ENCODE measurements around the gene RUVBL2.

RUVBL2 gene

GRCh38 chr19:48964205-48965039, 29.3 kb upstream of the RUVBL2 start:
- no peak for DNase-seq (ENCODE audit: low spot score)

DNA sequence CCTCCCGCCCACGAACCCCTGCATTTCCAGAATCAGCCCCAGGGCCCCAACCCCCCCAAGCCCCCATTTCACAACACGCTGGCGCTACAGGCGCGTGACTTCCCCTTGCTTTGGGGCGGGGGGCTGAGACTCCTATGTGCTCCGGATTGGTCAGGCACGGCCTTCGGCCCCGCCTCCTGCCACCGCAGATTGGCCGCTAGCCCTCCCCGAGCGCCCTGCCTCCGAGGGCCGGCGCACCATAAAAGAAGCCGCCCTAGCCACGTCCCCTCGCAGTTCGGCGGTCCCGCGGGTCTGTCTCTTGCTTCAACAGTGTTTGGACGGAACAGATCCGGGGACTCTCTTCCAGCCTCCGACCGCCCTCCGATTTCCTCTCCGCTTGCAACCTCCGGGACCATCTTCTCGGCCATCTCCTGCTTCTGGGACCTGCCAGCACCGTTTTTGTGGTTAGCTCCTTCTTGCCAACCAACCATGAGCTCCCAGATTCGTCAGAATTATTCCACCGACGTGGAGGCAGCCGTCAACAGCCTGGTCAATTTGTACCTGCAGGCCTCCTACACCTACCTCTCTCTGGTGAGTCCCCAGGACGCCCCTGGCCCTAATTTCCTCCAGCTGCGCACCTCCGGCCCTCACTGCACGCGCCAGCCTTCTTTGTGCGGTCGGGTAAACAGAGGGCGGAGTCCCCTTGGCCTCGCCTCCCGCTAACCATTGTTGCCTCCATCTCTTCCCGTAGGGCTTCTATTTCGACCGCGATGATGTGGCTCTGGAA, 28.5 kb upstream of the RUVBL2 start, which contains the start of gene FTL:
Gene FTL (plus strand): TSS at position 270 of the 766 bp plus-strand sequence. CDS start 199 bp downstream, at position 469.
- DNase-seq (ENCODE audit: low spot score), result peak; percentile 97

GRCh38 chr19:48965806-48966540, 27.7 kb upstream of the RUVBL2 start:
- no peak for DNase-seq (ENCODE audit: low spot score)

DNA sequence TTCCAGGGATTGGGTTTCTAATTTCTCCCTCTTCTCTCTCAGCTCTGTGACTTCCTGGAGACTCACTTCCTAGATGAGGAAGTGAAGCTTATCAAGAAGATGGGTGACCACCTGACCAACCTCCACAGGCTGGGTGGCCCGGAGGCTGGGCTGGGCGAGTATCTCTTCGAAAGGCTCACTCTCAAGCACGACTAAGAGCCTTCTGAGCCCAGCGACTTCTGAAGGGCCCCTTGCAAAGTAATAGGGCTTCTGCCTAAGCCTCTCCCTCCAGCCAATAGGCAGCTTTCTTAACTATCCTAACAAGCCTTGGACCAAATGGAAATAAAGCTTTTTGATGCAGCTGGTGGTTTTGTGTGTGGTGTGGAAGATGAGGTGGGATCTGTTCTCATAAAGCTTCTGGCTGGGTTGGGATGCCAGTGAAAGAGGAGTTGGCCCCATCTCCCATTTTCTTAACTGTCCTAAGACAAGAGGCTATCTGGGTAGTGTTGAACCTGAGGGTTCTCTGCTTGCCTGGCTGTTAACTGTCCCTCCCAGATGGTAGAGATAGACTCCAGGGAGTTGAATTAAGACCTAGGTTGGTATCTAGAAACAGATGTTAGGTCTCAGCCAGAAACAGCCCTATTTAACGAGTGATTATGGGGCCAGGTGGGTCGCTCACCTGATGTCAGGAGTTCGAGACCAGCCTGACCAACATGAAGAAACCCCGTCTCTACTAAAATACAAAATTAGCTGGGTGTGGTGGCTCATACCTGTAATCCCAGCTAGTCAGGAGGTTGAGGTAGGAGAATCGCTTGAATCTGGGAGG, 26.9 kb upstream of the RUVBL2 start:
- DNase-seq (ENCODE audit: low spot score), result no peak

GRCh38 chr19:48967346-48968178, 26.1 kb upstream of the RUVBL2 start:
- no peak for DNase-seq (ENCODE audit: low spot score)

DNA sequence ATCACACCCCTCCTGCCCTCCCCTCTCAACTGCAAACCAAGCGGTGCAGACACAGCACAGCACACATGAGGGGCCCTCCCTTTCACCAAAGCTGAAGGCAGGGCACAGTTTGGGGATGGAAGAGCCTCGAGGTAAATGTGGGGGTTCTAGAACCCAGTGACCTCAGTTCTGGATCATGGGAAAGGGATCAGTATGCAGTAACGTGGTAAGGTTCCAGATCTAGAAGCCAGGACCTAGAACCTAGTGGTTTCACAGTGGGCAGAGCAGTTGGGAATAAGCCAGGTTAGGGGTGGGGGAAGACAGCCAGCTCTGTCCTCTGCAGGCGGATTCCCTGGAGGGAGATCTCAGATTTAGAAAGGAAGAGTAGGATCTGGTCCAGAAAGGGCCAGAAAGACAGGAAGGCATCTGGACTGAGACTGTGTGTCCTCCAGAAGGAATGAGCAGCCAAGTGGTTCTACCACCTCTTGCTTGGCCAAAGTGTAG, 25.5 kb upstream of the RUVBL2 start:
- DNase-seq (ENCODE audit: low spot score), result no peak

- DNase-seq (ENCODE audit: low spot score), result no peak
Measured at GRCh38 chr19:48968813-48969218, 24.9 kb upstream of the RUVBL2 start.

- no peak for DNase-seq (ENCODE audit: low spot score)
Measured at GRCh38 chr19:48969276-48970138, 24.2 kb upstream of the RUVBL2 start.

- no peak for DNase-seq (ENCODE audit: low spot score)
Measured at GRCh38 chr19:48970139-48970766, 23.4 kb upstream of the RUVBL2 start.

GRCh38 chr19:48970923-48971395, 22.7 kb upstream of the RUVBL2 start:
- DNase-seq (ENCODE audit: low spot score), result peak; percentile 88

GRCh38 chr19:48975947-48976847, 17.5 kb upstream of the RUVBL2 start:
- no peak for DNase-seq (ENCODE audit: low spot score)

- DNase-seq (ENCODE audit: low spot score), result no peak
Measured at GRCh38 chr19:48977061-48977460, 16.6 kb upstream of the RUVBL2 start.

DNA sequence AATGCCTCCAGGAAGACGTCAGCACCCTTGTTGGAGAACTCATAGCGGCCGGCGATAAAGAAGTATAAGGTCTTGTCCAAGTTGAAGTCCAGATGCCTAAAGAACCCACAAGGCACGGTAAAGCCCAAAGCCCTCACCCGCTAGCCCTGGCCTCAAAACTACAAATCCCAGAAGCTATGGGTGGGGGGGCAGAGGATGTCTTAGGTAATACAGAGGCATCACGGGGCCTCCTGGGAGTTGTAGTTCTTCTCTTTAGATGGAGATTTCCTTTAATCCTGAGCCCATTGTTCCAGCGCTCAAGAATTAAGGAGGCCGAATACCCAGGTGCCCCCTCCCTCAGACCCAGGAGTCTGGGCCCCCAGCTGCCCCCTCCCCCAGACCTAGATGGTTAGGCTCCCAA, 11.4 kb upstream of the RUVBL2 start:
- DNase-seq (ENCODE audit: low spot score), result no peak

GRCh38 chr19:48985711-48986110, 8.0 kb upstream of the RUVBL2 start:
- DNase-seq (ENCODE audit: low spot score), result no peak

- DNase-seq (ENCODE audit: low spot score), result no peak
Measured at GRCh38 chr19:48986211-48986610, 7.5 kb upstream of the RUVBL2 start.

DNA sequence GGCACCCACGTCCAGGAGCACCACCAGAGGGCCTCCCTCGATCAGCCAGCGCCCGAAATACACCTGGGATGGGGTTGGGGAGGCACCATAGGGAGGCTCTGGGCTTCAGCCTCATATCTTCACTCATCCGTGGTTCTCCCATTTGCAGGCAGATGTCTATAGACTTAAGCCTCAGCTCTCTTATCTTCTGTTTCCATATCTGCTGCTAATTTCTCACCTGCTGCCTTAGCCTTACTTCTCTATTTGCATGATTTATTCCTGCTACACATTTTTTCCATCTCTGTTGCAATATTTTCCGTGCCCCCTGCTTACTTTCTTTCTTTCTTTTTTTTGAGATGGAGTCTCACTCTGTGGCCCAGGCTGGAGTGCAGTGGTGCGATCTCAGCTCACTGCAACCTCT, 6.4 kb upstream of the RUVBL2 start:
- no peak for DNase-seq (ENCODE audit: low spot score)

DNA sequence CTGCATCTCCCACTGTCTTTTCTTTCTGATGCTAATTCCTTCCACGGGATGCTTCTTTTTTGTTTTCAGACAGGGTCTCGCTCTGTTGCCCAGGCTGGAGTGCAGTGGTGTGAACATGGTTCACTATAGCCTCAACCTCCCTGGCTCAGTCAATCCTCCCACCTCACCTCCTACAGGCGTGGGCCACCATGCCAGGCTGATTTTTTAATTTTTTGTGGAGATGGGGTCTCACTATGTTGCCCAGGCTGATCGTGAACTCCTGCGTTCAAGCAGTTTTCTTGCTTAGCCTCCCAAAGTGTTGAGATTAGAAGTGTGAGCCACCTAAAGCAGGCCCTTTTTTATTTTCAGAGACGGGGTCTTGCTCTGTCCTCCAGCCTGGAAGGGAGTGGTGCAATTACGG, 5.4 kb upstream of the RUVBL2 start:
- DNase-seq (ENCODE audit: low spot score), result no peak

DNA sequence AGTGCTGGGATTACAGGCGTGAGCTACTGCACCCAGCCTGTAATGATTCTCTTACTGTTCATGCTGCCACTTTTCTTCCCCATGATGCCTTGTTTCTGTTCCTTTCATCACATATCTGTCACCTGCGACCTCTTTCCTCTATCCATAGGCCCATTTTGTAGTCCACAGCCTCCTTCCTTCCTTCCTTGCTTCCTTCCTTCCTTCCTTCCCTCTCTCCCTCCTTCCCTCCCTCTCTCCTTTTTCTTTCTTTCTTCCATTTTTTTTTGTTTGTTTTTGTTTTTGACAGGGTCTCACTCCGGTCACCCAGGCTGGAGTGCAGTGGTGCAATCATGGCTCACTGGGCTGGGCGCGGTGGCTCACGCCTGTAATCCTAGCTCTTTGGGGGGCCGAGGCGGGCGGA, 4.8 kb upstream of the RUVBL2 start:
- no peak for DNase-seq (ENCODE audit: low spot score)
